Endothelial cell of umbilical vein (primary cell): ENCODE measurements around the gene BCL7C. TPM values are rescaled to one million over a fixed set of nuclear protein-coding genes. Genes with fewer than 3 reads are reported as not detected.

Experiments
- BruUV-seq: library from RNA; stranded (reverse); fragments of 400-500 nt; replicated peaks from 2 replicates; lab custom pipeline; 2021; lab: Mats Ljungman, UMichigan
- CTCF ChIA-PET: fragments of 300-600, 350-600 bp; sonication (Branson Sonifier 250); formaldehyde crosslinking; loops from one replicate; lab custom pipeline; 2021; ENCODE audit warnings: antibody characterized with exemption, inconsistent platforms; lab: Charles Lee
- POLR2A ChIA-PET: fragments of 300-600, 350-600 bp; sonication (Branson Sonifier 250); formaldehyde crosslinking; loops from one replicate; lab custom pipeline; 2021; ENCODE audit warnings: antibody characterized with exemption, inconsistent platforms; lab: Charles Lee
- DNase-seq: peaks from one replicate; pipeline ENCODE4 v3.0.0-alpha.2; 2011; ENCODE audit warnings: low read depth, low spot score
- FAIRE-seq: peaks from 2 replicates; lab custom pipeline; 2011; peaks lifted over from hg19 to GRCh38; lab: Jason Lieb, UNC
- H2AFZ ChIP-seq: 2 replicates; pipeline ENCODE4 v1.6.0; 2012; ENCODE audit warnings: low read depth, low read length, control low read depth, inconsistent platforms
- H3K27ac ChIP-seq: 2 replicates; pipeline ENCODE4 v1.5.1; 2011; ENCODE audit warnings: low read depth, mild to moderate bottlenecking, control low read depth, low read length, moderate library complexity; ENCODE audit not compliant: insufficient read depth
- H3K27me3 ChIP-seq, 2 experiments: 2 replicates each; pipeline versions ENCODE4 v1.6.0 to v1.6.1; 2011; ENCODE audit warnings: low read length in 2 of 2, mixed read lengths in 1 of 2; ENCODE audit not compliant: control insufficient read depth in 2 of 2, insufficient read depth in 2 of 2
- H3K36me3 ChIP-seq, 2 experiments: 2 replicates in 1 of 2; 3 replicates in 1 of 2; pipeline ENCODE4 v1.5.1; 2011; ENCODE audit warnings: low read length in 2 of 2, mild to moderate bottlenecking in 1 of 2, moderate library complexity in 1 of 2; ENCODE audit not compliant: control insufficient read depth in 2 of 2, insufficient read depth in 2 of 2; ENCODE audit errors: extremely low read depth in 1 of 2
- H3K4me1 ChIP-seq: 3 replicates; pipeline ENCODE4 v1.5.1; 2011; ENCODE audit warnings: mild to moderate bottlenecking, low read length; ENCODE audit not compliant: control insufficient read depth, insufficient read depth; ENCODE audit errors: extremely low read depth
- H3K4me2 ChIP-seq: 2 replicates; pipeline ENCODE4 v1.6.1; 2011; ENCODE audit warnings: low read length, control low read depth, mixed read lengths; ENCODE audit not compliant: insufficient read depth
- H3K4me3 ChIP-seq, 3 experiments: fragments of 200-600 bp in 1 of 3; sonication (generic), shearing (Covaris generic) in 1 of 3; replicated peaks in 1 of 3; 2 replicates each; pipeline ENCODE4 v1.5.1; 2011 to 2016; ENCODE audit warnings: control low read depth in 3 of 3, low read length in 3 of 3, mild to moderate bottlenecking in 2 of 3, inconsistent platforms in 1 of 3, low read depth in 1 of 3, moderate library complexity in 1 of 3; ENCODE audit not compliant: insufficient read depth in 1 of 3
- H3K79me2 ChIP-seq: 2 replicates; pipeline ENCODE4 v1.6.0; 2012; ENCODE audit warnings: low read length, inconsistent platforms; ENCODE audit not compliant: control insufficient read depth, insufficient read depth
- H3K9ac ChIP-seq: replicated peaks from 2 replicates; pipeline ENCODE3; 2011; ENCODE audit warnings: low read length, control low read depth; ENCODE audit not compliant: insufficient read depth; ENCODE audit errors: extremely low read depth
- H3K9me1 ChIP-seq: replicated peaks from 3 replicates; pipeline ENCODE4 v1.6.0; 2011; ENCODE audit warnings: mild to moderate bottlenecking, low read length; ENCODE audit not compliant: control insufficient read depth, insufficient read depth; ENCODE audit errors: extremely low read depth
- H3K9me3 ChIP-seq: replicated peaks from 2 replicates; pipeline ENCODE4 v1.5.1; 2012; ENCODE audit warnings: low read length, inconsistent platforms; ENCODE audit not compliant: control insufficient read depth, insufficient read depth
- H4K20me1 ChIP-seq: replicated peaks from 2 replicates; pipeline ENCODE3; 2011; ENCODE audit warnings: mild to moderate bottlenecking, low read length; ENCODE audit not compliant: control insufficient read depth, insufficient read depth; ENCODE audit errors: extremely low read depth
- CTCF ChIP-seq, 2 donors: IDR thresholded peaks; 1 replicate in 1 of 2; 2 replicates in 1 of 2; pipeline ENCODE4 v1.5.1; 2011; ENCODE audit warnings: low read length in 2 of 2, mild to moderate bottlenecking in 2 of 2, moderate library complexity in 2 of 2, control low read depth in 1 of 2, inconsistent platforms in 1 of 2, low read depth in 1 of 2; ENCODE audit not compliant: insufficient read depth in 1 of 2; ENCODE audit errors: extremely low read depth in 1 of 2
- EZH2 ChIP-seq: IDR thresholded peaks from 2 replicates; pipeline ENCODE4 v1.6.1; 2012; ENCODE audit warnings: borderline replicate concordance, low read depth, mild to moderate bottlenecking, moderate library complexity, low read length, inconsistent platforms; ENCODE audit not compliant: severe bottlenecking
- FOS ChIP-seq: IDR thresholded peaks from 2 replicates; pipeline ENCODE4 v1.6.1; 2011; ENCODE audit warnings: mild to moderate bottlenecking, low read length, moderate library complexity, borderline replicate concordance; ENCODE audit not compliant: insufficient read depth
- GATA2 ChIP-seq: IDR thresholded peaks from 2 replicates; pipeline ENCODE4 v1.7.0; 2011; ENCODE audit warnings: low read depth, mild to moderate bottlenecking, moderate library complexity, mixed read lengths, low read length; ENCODE audit not compliant: insufficient read length, insufficient read depth
- JUN ChIP-seq: IDR thresholded peaks from 2 replicates; pipeline ENCODE4 v1.6.1; 2011; ENCODE audit warnings: borderline replicate concordance, low read depth; ENCODE audit not compliant: insufficient read length, insufficient read depth
- MAX ChIP-seq: IDR thresholded peaks from 2 replicates; pipeline ENCODE4 v1.6.1; 2011; ENCODE audit not compliant: insufficient read depth, insufficient read length
- MYC ChIP-seq: IDR thresholded peaks from one replicate; pipeline ENCODE4 v1.6.1; 2011; ENCODE audit warnings: mild to moderate bottlenecking, low read depth, low read length
- POLR2A ChIP-seq: IDR thresholded peaks from 2 replicates; pipeline ENCODE4 v1.6.1; 2012; ENCODE audit warnings: low read depth, mild to moderate bottlenecking, control low read depth, low read length
- POLR2AphosphoS5 ChIP-seq: IDR thresholded peaks from 2 replicates; pipeline ENCODE4 v1.6.1; 2012; ENCODE audit warnings: low read depth, mild to moderate bottlenecking, control low read depth, low read length, moderate library complexity; ENCODE audit not compliant: insufficient read depth
- dilution Hi-C: fragments of 300-500 bp; cut with MboI; formaldehyde crosslinking; loops from one replicate; pipeline ENCODE4 v1.15.0; 2019; ENCODE audit warnings: low sequenced_read_pairs; ENCODE audit not compliant: extremely low pct_ligation_motif_present
- intact Hi-C: fragments of 100-400 bp; cut with micrococcal nuclease; formaldehyde crosslinking; loops from one replicate; pipeline ENCODE4 v1.10.0; 2022
- polyA plus RNA-seq, 4 experiments: library from polyadenylated mRNA; depleted of rRNA in 3 of 4; stranded (reverse) in 3 of 4; unstranded in 1 of 4; fragments of >200 nt; gene quantifications; 2 replicates each; pipeline versions ENCODE4 v1.2.1 to v1.2.3, GENCODE V29; 2011 to 2012; ENCODE audit warnings: missing spikeins in 1 of 4
- total RNA-seq: library from RNA; stranded (reverse); gene quantifications from 2 replicates; pipeline ENCODE4 v1.2.3, GENCODE V29; 2021

BCL7C gene
- total and polyA plus RNA-seq, 2 donors (not counting 3 experiments of a cell fraction or from before 2014, with no cell fraction given), result 30.2 to 38.3 TPM

GRCh38 chr16:30850246-30850645 is 43.6 kb downstream of the BCL7C start:
- H3K9ac ChIP-seq, result no peak overlapping the region
- H4K20me1 ChIP-seq, result no peaks in the 10 kb centered on the region
- no peak overlapping the region for H3K4me2 ChIP-seq
- DNase-seq (no peak), FAIRE-seq (no peak)
- intact Hi-C loops (no loop called here), dilution Hi-C loops (no loop called here)
- no peaks in the 10 kb centered on the region for H3K4me1 ChIP-seq
- H3K27ac ChIP-seq, result no peak overlapping the region
- H3K4me3 ChIP-seq, result no peak overlapping the region
- POLR2A ChIA-PET, result no interaction called here
- H3K36me3 ChIP-seq, result no peaks in the 10 kb centered on the region
- BruUV-seq, result no TSS peak
- H3K9me1 ChIP-seq, result no peaks in the 10 kb centered on the region
- no peaks in the 10 kb centered on the region for H3K27me3 ChIP-seq
- no peaks in the 10 kb centered on the region for H3K9me3 ChIP-seq
- no peaks in the 10 kb centered on the region for H3K79me2 ChIP-seq
- TF ChIP-seq POLR2A (no peak), GATA2 (no peak), EZH2 (no peak), JUN (no peak), MYC (no peak), MAX (no peak), POLR2AphosphoS5 (no peak), CTCF (IDR thresholded peaks at IDR 0.05; ENCODE audit: extremely low read depth in 1 of 2, insufficient read depth in 1 of 2, low read depth in 1 of 2, low read length in 2 of 2) (no peak), FOS (no peak)
- CTCF ChIA-PET, result no interaction called here
- H2AFZ ChIP-seq, result no peak overlapping the region
